NCI-H2227 treated with DMSO at 0.1 percent for 48 hours (cell line): Measurements from ENCODE around the gene PDE5A.
"Not testable (repeated sequence)": the region's sequence is repeated elsewhere in the genome, so short reads cannot be mapped to it uniquely, and the experiment has no call there.

ENCODE experiments used
- DNase-seq: peaks from one replicate; lab custom pipeline; 2025; lab: John Stamatoyannopoulos, UW

Gene PDE5A

DNA sequence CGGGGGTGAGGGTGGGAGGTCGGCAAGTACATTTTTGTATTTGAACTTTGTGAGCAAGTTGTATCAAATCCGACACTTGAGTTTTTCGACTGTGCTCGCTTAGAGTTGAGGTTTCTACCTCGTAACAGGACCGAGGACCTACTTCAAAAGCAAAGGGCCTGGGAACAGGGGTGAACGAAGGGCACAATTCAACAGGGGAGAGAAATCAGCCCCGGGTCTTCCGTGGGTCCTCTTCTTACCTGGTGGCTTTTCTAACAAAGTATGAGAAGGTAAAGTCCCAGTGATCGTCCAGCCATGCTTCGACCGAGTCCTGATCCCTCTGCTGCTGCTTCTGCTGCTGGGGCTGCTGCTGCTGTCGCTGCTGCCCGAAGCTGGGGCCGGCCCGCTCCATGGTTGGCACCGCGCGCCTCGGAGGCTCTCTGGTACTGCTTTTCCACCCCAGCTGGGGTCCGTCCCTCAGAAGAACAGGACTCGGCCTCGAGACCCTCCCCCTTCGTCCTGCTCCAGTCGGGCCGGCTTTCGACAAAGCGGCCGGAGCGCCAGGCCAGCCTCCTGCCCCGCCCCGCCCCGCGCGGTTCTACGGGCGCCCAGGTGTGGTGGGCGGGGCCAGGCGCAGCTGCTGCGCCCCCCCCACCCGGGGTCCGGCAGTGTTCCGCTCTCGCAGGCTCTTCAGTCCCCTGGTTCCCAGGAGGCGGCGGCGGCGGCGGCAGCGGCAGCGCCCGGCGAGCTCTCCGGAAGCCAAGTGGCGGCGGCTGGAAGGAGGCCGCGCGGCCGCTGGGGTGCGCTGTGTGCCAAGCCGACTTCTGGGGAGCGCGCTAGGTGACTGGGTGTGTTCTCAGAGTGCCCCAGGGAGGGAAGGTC lies at the start of gene PDE5A:
Gene PDE5A (minus strand): TSS at position 524 of the 861 bp plus-strand sequence. CDS start 133 bp downstream, at position 391.
- DNase-seq, result peak; percentile 8

DNA sequence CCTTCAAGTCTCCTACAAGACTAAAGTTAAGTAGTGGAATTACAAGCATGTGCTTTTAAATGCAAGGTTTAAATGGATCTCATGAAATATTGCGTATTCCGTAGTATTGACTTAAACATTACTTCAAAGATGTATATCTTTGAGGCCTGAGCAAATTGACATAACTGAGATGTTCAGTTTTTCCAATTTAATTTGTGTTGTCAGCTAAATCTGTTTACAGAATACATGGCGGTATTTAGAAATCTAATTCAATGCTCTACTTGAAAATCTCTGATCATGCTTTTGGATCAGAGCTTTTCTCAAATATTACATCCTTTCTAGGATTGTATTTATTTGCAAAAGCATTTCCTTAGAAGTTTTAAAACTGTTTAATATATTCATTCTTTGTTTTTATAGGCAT lies 47.5 kb upstream of the PDE5A start:
- no peak for DNase-seq

- DNase-seq, result no peak
Measured at GRCh38 chr4:119675391-119675790, 46.8 kb upstream of the PDE5A start.

DNA sequence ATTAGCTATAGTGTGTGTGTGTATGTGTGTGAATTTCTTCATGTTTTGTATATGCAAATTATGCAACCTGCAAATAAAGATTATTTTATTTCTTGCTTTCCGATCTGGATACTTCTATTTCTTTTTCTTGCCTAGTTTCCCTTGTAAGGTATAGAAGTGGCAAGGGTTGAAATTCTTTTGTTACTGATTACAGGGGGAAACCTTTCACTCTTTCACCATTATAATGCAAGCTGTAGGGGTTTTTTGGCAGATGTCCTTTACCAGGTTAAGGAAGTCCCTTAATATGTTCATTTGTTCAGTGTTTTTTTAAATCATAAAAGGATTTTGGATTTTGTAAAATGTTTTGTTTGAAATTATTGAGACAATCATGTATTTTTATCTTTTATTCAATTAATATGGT lies 44.3 kb upstream of the PDE5A start:
- no peak for DNase-seq

DNA sequence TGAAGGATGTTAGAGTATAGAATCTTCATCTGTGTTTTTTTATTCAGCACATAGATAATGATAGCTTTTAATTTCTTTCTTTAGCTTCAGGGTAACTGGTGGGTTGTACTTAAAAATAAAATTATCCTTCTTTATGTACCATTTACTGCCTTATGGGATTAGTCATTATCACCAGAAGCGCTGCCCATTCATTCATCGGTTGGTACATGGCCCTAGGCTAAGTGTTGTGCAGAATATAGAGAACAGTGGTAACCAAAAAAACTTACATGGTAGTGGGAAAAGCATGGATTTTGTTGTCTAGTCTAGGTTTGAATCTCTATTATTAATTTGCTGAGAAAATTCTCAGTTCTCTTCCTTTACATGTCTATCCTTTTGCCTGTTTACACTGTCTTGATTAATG lies 43.5 kb upstream of the PDE5A start:
- DNase-seq, result no peak

DNA sequence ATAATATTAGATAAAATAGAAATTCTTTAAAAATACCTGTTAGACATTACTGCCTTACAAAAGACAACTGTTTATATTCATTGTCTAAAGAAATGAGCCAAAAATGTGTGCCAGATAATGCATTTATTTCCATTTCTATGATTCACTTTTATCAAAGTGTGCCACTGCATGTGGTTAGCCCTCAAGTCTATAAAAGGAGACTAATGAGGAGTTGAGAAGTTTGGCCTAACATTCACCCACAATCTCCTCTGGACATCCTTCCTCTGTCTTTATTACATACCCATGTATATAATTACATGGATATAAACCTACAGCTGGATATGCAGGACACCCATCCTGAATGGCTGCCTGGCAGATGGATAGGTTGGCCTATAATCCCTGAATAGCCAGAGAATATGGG lies 42.6 kb upstream of the PDE5A start:
- no peak for DNase-seq

GRCh38 chr4:119667802-119668201 lies 39.2 kb upstream of the PDE5A start:
- DNase-seq, result no peak

- DNase-seq, result no peak
Measured at GRCh38 chr4:119666653-119667091, 38.1 kb upstream of the PDE5A start.

GRCh38 chr4:119665752-119666151 lies 37.1 kb upstream of the PDE5A start:
- no peak for DNase-seq

DNA sequence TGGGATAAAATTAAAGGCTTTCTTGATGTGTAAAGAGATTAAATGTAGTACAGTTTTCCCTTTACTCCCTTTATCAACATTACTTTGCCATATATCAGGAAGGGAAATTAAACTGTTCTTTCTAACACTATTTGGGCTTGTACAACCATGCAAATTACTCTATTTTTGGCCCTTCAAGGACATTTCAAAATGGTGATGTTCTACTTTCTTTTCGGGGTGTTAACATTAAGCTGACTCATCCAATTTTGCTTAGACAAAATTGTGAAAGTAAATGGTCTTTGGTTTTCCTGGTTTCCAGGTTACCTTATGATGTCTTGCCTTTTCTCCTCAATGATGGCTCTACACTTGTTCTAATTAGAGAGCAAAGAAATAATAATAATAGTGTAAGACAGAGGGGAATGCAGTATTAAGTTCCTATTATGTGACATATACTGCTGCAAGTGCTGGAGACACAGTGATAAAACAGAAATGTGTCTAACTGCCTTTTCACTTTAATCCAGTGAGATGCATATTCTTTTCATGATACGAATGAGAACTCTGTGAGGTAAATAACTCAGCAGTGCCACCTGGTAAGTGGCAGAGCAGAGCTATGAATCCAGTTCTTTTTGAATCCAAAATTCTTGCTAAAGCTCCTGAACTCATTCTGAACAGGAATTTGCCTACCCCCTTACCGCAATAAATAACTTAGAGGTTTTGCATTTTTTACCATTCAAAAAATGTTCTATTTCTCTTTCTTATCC lies 35.7 kb upstream of the PDE5A start:
- DNase-seq, result no peak

DNA sequence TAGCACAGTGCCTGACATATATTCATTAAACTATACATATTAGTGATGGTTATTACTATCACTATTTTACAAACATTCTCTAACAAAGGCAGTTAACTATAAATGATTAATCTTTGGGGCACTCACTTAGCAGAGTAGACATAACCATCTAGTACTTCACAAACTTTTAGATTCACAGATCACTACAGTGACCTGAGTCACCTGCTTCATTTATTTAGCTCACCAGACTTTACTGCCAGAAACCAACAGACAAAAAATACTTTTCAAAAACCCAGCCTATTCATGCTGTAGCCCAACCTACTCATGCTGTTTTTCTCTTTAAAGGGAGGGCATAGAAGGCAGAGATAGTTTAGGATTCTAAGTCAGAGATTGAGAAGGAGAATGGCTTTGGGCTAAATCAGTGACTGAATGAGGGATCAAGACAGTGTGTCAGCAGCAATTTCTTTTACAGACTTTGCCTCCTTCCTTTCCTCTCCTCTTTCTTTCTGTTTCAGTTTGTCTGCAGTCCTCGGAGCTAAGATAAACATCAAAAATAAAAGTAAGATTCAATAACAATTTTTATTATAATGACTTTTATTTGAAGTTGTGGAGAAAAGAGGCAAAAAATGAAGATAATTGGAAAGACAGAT lies 34.7 kb upstream of the PDE5A start:
- DNase-seq, result no peak

GRCh38 chr4:119662612-119663011 lies 34.0 kb upstream of the PDE5A start:
- DNase-seq, result not testable (repeated sequence)

DNA sequence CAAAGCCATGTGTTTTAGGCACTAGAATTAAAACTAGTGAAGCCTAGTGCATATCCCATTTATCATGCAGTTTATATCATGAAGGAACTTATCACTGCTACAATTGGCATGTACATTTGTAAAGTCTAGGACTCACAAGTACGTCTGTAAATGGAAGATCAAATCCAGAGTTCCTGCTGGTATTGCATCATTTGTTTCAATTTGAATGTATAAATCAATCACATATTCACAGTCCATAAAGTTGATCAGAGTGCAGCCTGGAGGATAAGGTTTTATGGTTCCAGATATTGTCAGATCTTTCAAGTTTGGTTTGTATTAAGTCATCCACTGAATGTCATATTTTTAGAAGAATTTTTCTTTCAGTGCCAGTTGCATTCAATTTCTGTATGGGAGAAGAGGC lies 32.6 kb upstream of the PDE5A start:
- no peak for DNase-seq

DNA sequence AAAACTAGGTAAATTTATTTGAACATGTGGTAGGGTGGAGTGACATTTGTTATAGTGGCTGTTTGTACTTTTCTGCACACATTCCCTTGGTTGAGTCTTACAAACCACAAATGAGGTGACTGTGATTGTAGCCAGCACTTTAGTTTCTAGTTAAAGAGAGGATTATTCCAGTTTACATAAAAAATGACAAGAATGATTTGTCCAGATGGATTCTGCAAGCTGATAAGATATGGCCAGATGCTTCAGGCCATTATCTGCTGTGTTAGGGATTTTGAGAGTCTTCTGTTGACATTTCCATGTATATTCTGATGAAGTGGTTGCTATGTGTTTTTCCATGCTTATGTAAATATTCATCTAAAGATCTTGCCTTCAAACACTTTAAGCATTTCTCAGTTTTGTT lies 31.0 kb upstream of the PDE5A start:
- DNase-seq, result no peak

DNA sequence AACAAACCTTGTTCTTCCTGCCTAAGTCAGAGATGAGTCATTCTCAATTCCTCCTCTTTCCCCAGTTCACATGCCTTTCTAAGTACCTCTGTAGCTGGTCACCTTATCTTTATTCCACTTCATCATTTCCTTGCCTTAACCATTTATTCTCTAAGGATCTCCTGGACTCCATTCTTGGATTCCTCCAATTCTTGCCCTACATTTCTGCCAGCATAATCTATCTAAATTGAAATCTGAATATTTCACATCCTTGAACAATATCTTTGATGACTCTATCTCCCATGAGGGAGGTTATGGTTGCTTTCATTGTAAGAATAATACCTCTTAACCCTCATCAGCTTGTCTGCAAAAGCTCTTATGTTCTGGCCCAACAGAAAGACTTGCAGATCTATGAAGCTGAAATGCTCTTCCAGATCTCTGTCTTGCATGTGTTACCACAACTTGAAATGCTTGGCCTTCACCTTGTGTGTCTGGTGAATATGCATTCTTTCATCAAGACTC lies 28.6 kb upstream of the PDE5A start:
- DNase-seq, result no peak

DNA sequence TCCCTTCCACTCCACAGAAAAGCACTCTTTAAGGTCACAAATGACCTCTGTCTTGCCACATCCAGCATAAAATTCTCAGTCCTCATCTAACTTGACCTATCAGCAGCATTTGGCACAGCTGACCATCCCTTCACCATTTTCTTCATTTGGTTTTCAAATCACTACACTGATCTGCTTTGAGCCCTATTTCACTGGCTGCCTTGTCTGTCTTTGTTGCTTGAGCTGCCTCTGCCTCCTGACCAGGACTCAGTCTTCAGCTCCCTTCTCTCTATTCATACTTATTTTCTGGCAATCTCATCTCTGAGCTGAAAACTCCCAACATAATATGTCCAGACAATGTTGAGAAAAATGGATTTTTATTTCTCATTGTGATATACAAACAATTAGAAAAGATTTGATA lies 27.7 kb upstream of the PDE5A start:
- DNase-seq, result no peak

- DNase-seq, result no peak
Measured at GRCh38 chr4:119655111-119655837, 26.7 kb upstream of the PDE5A start.

- DNase-seq, result no peak
Measured at GRCh38 chr4:119653990-119654389, 25.4 kb upstream of the PDE5A start.

DNA sequence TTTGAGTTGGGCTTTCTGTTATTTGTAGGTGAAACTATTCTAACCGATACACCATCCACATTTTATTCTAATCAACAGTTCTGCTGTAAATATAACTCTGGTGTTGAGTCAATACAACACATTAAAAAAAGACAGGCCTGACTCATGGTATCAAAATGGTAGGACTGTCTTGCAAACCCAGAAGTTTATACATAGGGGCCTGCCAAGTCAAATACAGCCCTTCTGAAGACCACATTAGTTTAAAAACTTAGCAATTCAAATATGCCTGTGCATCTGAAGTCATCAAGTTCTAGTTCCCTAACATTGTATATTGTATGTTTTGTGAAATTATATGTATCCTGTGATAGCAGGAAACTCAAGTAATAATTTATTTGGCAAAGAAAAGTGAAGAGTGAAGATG lies 24.4 kb upstream of the PDE5A start:
- DNase-seq, result no peak

- no peak for DNase-seq
Measured at GRCh38 chr4:119648398-119648797, 19.8 kb upstream of the PDE5A start.

GRCh38 chr4:119647558-119647957 lies 19.0 kb upstream of the PDE5A start:
- DNase-seq, result no peak
